GM15510 (cell line): ENCODE results near the gene ADD3.

Experiments
- POLR2A ChIP-seq: IDR thresholded peaks from 3 replicates; pipeline ENCODE4 v1.6.1; 2011; ENCODE audit warnings: borderline replicate concordance; ENCODE audit not compliant: insufficient read length; ENCODE audit errors: extremely low read depth

ADD3 gene

DNA sequence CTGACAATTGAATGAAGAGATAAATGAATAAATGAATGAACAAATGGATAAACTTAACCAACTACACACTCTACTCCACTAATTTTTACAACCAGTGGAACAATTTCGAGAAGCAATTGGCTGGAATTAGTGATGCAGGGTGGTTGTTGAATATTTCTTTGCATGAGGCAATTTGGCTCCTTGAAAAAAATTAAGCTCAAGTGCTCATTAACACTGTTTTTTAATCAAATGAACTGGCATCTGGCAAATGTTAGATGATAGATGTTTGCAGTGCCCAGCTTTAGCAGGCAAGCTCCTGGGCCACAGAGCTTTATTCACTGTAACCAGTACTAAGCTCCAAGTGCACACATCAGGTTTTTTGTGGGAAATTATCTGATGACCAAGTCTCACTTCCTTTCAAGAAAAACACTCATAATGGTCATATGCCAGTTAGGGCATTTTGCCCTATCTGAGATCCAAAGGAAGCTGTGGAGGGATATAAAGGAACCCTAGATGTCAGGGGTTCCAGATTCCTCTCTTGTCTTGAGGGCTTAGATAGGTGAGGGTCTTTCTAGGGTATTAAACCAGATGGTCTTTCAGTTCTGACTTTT, 16.4 kb upstream of the ADD3 start:
- no peak for TF ChIP-seq POLR2A

DNA sequence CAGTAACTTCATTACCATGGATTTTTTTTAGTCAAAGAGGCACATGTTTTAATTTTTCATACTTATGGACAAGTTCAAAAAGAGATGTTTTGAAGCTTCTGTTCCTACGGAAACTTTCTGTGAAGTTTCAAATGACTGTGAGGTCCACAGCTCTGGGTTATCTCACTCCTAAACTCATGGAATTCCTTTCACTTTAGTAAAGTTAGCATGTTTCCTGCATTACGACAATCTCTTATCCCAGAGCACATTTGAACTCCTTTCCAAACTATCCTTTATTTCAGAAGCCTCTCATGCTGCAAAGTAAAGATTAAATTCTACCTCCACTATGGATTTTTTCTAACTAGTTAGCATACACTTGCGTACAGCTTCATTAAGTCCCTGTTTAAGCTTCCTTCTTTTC, 15.3 kb upstream of the ADD3 start:
- no peak for TF ChIP-seq POLR2A

DNA sequence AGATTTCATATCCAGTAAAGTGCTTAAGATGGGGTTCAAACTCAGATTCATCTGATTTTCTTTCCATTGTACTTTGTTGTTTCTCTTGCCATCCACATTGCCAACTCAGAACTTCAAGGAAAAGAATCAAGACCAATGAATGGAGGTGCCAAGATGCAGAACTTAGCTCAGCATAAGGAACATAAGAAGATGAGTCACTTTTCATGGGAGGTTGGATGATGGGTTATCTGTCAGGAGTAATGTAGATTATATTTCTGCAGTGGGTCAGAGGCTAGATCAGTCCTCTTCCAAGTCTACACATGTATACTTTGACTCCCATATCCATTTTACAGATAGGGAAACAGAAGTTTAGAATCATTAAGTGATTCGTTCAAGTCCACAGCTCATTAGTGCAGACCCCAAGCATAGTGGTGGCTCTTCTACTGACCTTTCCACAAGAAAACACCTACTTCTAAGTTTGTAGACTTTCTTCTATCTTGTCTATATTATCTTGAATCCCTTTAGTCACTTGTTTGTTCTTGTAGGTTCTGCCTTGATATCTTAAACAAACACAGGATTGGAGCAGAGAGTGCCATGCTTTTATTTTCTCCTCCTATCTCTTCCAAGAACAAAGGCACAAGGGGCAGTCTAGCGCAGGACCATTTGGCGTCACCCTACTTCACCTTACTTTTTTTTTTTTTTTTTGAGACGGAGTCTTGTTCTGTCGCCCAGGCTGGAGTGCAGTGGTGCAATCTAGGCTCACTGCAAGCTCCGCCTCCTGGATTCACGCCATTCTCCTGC, 14.0 kb upstream of the ADD3 start:
- no peak for TF ChIP-seq POLR2A

DNA sequence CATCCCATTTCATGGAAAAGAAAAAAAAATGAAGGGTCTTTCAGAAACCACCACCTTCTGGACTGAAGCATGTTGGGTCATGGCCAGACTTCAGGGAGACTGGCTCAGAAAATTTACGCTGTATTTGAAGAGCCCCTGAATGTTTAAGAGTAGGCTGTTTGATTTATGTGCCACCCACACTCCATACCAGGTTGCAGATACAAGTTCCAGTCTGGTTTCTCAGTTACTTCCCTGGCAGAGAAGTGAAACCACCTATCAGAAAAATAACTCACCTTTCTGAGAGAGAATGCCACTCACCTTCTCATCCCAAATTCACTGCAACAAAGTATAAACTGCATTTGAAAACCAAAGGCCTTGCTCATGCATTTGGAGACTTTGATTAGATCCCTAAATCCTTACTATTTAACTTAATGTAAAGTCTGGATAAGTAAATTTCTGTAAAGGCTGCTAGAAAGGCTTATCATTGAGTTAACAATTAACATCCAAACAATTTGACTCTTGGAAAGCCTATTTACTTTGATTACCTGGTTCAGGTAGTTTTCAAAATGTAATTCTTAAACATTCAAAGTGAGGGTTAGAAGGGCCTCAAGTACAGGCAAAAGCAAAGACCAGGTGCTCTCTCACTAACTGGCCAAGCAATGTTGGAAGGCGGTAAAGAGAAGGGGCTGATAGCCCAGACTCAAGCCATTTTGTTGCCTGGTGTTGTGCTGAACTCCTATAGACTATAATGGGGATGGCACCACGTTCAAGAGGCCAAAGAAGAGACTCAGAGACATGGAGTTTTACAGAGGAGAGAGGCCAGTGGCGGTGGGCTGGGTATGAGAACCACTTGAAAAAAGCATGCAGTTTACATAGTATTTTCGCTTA, 12.8 kb upstream of the ADD3 start:
- no peak for TF ChIP-seq POLR2A

DNA sequence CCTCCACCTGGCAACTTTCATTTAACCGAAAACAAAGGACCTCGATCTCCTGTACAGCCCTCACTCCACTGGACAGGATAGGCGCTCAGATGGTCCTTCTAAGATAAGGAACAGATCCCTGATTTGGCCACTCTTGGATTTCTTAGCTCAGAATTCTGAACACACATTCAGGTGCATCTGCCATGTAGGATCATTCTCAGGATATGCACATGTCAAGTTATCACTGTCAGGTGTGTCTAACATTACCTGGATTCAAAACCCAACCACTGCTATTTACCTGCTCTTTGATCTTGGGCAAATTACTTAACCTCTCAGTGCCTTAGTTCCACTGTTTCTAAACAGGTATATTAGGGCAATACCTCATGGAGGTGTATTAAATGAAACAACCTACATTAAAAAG, 12.2 kb upstream of the ADD3 start:
- TF ChIP-seq POLR2A, result no peak

DNA sequence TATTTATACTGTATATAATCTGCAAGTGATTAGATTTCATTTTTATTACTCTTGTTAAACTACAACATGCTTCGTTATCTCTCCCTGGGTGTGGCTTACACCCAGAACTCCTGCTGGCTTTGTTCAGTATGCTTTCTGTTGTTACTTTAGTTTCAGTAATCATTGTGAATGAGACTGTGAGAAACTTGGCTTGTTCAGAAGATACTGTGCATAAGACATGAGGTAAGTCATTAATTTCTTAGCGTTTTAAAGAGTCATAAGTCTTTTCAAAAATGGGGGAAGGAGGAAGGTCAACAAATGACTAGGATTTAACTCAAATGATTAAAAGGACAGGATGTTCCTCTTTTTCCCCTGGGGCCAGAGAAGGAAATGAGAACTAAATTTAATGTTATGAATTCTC, 11.6 kb upstream of the ADD3 start:
- TF ChIP-seq POLR2A, result no peak

- TF ChIP-seq POLR2A, result no peak
Observed at GRCh38 chr10:109996766-109997171, 11.0 kb upstream of the ADD3 start.

GRCh38 chr10:109997233-109997632, 10.6 kb upstream of the ADD3 start:
- TF ChIP-seq POLR2A, result no peak

- no peak for TF ChIP-seq POLR2A
Observed at GRCh38 chr10:109998513-109998912, 9.3 kb upstream of the ADD3 start.

DNA sequence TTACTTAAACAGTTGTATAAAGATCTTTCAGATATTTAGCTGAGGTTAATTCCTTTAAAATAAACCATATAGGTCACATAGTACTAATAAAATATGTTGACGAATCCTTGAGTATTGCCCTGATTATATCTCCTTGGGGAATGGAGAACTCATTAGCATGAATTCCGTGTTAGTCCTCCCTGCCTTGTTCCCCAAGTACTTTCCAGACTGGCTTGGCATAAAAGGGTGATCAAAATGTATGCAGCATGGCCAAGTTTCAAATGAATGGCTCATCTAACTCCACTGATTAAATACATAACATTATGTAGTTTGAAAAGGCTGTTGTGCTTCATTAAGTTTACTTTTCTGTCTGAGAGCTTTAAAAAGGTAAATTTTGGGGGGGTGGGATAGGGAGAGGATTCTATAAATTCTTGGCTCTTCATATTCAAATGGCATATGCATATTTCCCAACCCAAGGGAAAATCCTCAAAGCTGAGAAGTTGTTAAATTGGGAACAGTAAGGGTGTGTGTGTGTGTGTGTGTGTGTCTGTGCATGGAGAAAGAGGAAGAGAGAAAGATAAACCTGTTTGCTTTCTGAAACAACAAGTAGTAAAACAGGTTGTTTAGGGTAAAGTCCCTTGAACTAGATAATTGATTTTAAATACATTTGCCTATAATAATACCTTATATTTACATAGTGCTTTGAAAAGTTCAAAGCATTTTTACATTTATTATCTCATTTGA, 4.8 kb upstream of the ADD3 start:
- TF ChIP-seq POLR2A, result no peak

DNA sequence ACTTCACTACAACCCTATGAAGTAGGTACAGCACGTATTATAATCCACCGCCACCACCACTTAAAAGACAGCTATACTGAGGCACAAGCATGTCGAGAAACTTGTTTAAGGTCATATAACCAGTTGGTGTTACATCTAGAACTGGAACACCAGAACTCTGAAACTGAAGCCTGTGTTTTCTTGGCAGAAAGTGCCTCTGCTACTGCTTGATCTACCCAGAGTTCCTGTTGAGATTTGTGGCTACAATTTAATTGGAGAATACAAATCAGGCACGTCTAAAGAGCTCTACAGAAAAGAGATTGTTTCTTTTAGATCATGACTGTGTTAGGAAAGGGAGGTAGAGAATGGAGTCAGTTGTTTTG, 4.3 kb upstream of the ADD3 start:
- no peak for TF ChIP-seq POLR2A

- no peak for TF ChIP-seq POLR2A
Observed at GRCh38 chr10:110005719-110006118, 2.1 kb upstream of the ADD3 start.

DNA sequence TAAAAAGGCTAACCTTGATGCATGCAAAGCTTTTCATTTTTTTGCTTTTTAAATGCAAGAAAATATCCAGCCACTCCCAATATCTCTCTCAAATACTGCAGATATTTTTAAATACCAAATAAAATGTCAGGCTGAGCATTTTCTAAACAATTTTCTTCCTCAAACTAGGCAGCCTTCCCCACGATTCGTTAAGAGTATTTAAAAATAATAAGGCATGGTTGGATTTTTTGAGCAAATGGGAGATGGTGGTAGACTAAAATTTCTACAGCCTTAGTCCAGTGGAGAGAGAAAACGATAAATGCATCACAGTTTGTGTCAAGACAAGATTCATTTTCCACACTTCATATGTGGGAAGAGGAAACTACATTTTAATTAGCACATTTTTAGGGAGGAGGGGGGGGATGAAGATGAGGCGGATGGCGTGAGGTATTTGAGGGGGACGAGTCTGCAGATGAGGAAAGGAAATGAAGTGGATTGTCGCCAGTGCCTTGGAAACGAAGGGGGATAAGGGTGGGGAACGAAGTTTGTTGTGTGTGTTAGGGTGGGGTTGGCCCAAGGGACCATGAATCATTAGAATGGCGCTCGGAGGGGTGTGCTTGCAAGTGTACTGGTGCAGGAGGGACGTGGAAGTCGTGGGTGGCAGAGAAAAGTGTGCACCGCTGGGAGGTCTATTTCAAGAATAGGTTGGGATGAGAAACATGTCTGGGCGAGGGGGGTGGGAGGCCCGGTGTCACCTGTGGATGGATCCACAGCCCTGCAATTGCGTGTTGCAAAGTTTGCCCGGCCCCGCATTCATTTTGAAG, 1.2 kb upstream of the ADD3 start:
- TF ChIP-seq POLR2A, result no peak

- TF ChIP-seq POLR2A, result no peak
Observed at GRCh38 chr10:110007161-110007700, 553 bp upstream of the ADD3 start.
